Omental fat pad (tissue), 4 donors: Measurements from ENCODE around the gene RADIL. TPM values are rescaled to one million over a fixed set of nuclear protein-coding genes. Genes with fewer than 3 reads are reported as not detected.

Experiments used
- ATAC-seq: fragments of 150-250 bp; one replicate; pipeline ENCODE4 v1.9.1; 2016; ENCODE audit warnings: mild to moderate bottlenecking, moderate library complexity; ENCODE audit not compliant: low FRiP score
- DNase-seq: peaks from one replicate; pipeline ENCODE4 v3.0.0-alpha.2; 2019; ENCODE audit warnings: low spot score
- total RNA-seq, 4 donors: library from RNA; depleted of rRNA; stranded (reverse); fragments of >200 nt; gene quantifications; one replicate each; pipeline ENCODE4 v1.1.0, GENCODE V29; 2016
- TF ChIP-seq, protein P1 (sequence below), 3 donors: fragments of 450-650 bp; IDR thresholded peaks; one replicate each; pipeline ENCODE4 v1.5.1; 2016 to 2017; ENCODE audit warnings: antibody characterized with exemption in 3 of 3, mild to moderate bottlenecking in 3 of 3, moderate library complexity in 2 of 3

Gene RADIL
- total RNA-seq, 4 donors from 2014 or later = 1.1 to 12.3 (median 4.4) TPM

DNA sequence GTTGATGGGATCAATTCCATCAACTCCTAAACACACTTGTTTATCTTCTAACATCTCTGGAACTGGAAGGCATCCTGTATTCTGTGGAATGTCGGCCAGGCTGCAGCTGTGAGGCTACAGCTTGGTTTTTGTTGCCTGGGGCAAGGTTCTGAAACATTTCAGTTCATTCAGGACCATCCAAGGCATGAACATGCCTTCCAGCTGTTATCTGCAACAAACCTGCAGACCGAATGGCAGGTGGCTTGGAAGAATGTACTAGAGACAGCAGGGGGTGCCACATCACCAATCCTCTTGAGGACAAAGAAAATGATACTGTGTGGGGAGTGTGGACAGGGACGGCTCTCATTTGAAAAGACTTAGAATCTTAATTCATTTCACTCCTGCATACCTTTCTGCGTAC, 34.1 kb downstream of the RADIL start:
- ATAC-seq (no peak), DNase-seq (no peak)
- TF ChIP-seq, protein P1, sequence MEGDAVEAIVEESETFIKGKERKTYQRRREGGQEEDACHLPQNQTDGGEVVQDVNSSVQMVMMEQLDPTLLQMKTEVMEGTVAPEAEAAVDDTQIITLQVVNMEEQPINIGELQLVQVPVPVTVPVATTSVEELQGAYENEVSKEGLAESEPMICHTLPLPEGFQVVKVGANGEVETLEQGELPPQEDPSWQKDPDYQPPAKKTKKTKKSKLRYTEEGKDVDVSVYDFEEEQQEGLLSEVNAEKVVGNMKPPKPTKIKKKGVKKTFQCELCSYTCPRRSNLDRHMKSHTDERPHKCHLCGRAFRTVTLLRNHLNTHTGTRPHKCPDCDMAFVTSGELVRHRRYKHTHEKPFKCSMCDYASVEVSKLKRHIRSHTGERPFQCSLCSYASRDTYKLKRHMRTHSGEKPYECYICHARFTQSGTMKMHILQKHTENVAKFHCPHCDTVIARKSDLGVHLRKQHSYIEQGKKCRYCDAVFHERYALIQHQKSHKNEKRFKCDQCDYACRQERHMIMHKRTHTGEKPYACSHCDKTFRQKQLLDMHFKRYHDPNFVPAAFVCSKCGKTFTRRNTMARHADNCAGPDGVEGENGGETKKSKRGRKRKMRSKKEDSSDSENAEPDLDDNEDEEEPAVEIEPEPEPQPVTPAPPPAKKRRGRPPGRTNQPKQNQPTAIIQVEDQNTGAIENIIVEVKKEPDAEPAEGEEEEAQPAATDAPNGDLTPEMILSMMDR (IDR thresholded peaks at IDR 0.05) = no peak

- TF ChIP-seq, protein P1 (IDR thresholded peaks at IDR 0.05) = no peak
- DNase-seq = no peak
- no peak for ATAC-seq
These were observed 37.8 kb downstream of the RADIL start for GRCh38 chr7:4845740-4846142.

- TF ChIP-seq, protein P1 (IDR thresholded peaks at IDR 0.05) = no peak
- ATAC-seq = no peak
- DNase-seq = no peak
These were observed 41.0 kb downstream of the RADIL start for GRCh38 chr7:4842319-4843064.

GRCh38 chr7:4841836-4842235, 41.7 kb downstream of the RADIL start:
- TF ChIP-seq, protein P1 (IDR thresholded peaks at IDR 0.05) = no peak
- DNase-seq = no peak
- ATAC-seq = no peak

DNA sequence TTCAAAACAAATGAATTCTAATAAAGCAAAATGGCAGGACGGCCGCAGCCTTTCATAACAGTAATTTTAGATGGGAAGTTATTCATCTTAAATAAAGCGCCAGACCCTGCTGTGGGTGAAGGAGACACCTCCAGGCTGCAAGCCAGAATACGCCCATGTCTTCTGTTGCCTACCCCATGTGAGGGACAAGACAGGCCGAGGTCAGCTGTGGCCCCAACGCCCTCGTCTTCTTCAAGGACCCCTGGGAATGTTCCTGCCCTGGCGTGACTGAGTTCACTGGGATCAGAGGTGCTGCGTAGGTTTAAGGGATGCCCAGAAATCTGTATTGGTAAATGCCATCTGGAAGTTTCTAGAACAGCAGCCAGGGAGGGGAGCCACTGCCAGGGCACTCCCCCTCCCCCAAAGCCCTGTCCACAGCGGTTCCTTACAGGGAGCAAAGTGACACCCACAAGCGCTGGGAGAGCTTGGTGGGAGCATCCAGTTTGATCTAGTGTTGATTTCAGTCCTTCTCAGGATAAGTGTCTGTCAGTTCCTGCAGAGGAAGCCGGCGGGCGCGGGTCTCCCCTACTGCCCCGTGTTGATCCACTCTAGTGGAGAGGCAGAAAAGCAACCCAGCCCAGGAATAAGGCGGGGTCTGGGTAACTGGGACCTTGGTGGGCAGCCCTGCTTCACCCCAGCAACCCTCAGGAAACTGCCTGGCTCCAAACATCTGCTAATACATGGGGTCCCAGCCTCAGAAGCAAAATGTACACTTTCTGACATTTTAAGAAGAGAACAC, 42.3 kb downstream of the RADIL start:
- TF ChIP-seq, protein P1 (IDR thresholded peaks at IDR 0.05) = no peak
- no peak for ATAC-seq
- DNase-seq = no peak

GRCh38 chr7:4840079-4840501, 43.4 kb downstream of the RADIL start:
- ATAC-seq (no peak), DNase-seq (no peak)
- TF ChIP-seq, protein P1 (IDR thresholded peaks at IDR 0.05) = no peak
